NT2/D1 (cell line): ENCODE data around the gene SLC16A6.
"Not testable (repeated sequence)": the region's sequence is repeated elsewhere in the genome, so short reads cannot be mapped to it uniquely, and the experiment has no call there.

ENCODE experiments used
- SUZ12 ChIP-seq: IDR thresholded peaks from 2 replicates; pipeline ENCODE4 v1.6.1; 2011; ENCODE audit not compliant: insufficient read length, insufficient read depth; ENCODE audit errors: extremely low read depth
- ZNF274 ChIP-seq: IDR thresholded peaks from 2 replicates; pipeline ENCODE4 v1.6.1; 2011; ENCODE audit warnings: mild to moderate bottlenecking, low read depth, low read length

DNA sequence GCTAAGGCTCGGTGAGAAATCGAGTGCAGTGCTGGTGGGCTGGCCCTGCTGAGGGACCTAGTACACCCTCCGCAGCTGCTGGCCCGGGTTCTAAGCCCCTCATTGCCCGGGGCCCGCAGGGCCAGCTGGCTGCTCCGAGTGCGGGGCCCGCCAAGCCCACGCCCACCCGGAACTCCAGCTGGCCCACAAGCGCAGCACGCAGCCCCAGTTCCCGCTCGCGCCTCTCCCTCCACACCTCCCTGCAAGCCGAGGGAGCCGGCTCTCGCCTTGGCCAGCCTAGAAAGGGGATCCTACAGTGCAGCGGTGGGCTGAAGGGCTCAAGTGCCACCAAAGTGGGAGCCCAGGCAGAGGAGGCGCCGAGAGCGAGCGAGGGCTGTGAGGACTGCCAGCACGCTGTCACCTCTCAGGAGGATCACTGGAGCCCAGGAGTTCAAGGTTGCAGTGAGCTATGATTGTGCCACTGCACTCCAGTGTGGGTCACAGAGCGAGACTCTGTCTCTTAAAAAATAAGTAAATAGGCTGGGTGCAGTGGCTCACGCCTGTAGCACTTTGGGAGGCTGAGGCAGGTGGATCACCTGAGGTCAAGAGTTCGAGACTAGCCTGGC, 18.2 kb upstream of the SLC16A6 start:
- TF ChIP-seq ZNF274, SUZ12: not testable (repeated sequence)
